LoVo (cell line): Measurements from ENCODE around the gene GFPT2.

Source experiments
- DNase-seq: peaks from one replicate; pipeline ENCODE4 v3.0.0-alpha.2; 2016; ENCODE audit warnings: low spot score

The GFPT2 gene

GRCh38 chr5:180274695-180275094 is 78.4 kb downstream of the GFPT2 start:
- DNase-seq, result no peak

GRCh38 chr5:180271221-180271620 is 81.9 kb downstream of the GFPT2 start:
- DNase-seq, result no peak

GRCh38 chr5:180259260-180259611 is 93.9 kb downstream of the GFPT2 start:
- no peak for DNase-seq

GRCh38 chr5:180253036-180253824 is 99.9 kb downstream of the GFPT2 start:
- no peak for DNase-seq

- DNase-seq, result no peak
These were observed 101.2 kb downstream of the GFPT2 start for GRCh38 chr5:180251887-180252286.

DNA sequence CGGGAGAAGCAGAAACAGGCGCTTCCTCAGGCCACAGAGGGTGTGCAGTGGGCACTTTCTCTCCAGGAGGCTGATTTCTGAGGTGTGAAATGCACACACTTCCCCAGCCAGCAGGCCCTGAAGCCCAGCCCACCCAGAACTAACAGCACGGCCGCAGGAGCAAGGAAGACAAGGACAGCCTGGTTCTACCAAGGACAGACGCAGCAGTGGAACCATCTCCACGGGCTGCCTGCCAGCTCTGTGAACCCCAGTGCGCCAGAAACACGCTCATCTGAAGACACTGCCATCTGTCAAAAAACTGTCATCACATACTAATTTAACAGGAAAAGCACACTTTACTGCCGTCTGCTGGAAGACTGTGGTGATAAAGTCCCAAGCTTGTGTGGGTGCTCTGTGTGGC is 102.0 kb downstream of the GFPT2 start:
- no peak for DNase-seq
